Activated CD8-positive, alpha-beta memory T cell treated with anti-CD3 and anti-CD28 coated beads, Interleukin-2, amount 50 U/mL, for 48 hours (primary cell): ENCODE measurements around the gene KCNN2.
"Not testable (repeated sequence)": the region's sequence is repeated elsewhere in the genome, so short reads cannot be mapped to it uniquely, and the experiment has no call there.

Experiments used
- DNase-seq: peaks from one replicate; pipeline ENCODE4 v3.0.0-alpha.2; 2020

The KCNN2 gene

DNA sequence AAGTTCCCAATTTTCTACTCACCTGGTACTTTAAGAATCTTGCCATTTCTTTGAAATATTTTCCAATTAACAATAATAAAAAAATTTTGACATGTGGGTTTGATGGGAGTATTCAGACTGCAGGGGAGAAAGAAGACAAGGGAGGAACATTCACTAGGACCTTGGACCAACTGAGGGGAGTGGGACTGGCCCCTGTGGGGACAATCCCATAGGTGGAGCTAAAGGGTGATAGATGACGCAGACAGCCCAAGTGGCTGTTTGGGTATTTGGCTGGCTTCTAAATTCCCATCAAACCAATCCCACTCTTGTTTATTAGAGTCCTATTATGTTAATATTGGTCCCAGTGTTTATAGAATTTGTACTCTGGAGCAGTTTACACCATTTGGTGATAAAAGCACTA is 65.3 kb downstream of the KCNN2 start:
- no peak for DNase-seq

GRCh38 chr5:114430532-114430931 is 68.7 kb downstream of the KCNN2 start:
- DNase-seq: no peak

DNA sequence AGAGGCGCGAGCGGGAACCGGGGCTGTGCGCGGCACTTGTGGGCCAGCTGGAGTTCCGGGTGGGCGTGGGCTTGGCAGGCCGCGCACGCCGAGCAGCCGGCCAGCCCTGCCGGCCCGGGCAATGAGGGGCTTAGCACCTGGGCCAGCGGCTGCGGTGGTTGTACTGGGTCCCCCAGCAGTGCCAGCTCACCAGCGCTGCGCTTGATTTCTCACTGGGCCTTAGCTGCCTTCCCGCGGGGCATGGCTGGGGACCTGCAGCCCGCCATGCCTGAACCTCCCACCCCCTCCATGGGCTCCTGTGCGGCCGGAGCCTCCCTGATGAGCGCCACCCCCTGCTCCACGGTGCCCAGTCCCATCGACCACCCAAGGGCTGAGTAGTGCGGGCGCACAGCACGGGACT is 70.8 kb downstream of the KCNN2 start:
- not testable (repeated sequence) for DNase-seq

DNA sequence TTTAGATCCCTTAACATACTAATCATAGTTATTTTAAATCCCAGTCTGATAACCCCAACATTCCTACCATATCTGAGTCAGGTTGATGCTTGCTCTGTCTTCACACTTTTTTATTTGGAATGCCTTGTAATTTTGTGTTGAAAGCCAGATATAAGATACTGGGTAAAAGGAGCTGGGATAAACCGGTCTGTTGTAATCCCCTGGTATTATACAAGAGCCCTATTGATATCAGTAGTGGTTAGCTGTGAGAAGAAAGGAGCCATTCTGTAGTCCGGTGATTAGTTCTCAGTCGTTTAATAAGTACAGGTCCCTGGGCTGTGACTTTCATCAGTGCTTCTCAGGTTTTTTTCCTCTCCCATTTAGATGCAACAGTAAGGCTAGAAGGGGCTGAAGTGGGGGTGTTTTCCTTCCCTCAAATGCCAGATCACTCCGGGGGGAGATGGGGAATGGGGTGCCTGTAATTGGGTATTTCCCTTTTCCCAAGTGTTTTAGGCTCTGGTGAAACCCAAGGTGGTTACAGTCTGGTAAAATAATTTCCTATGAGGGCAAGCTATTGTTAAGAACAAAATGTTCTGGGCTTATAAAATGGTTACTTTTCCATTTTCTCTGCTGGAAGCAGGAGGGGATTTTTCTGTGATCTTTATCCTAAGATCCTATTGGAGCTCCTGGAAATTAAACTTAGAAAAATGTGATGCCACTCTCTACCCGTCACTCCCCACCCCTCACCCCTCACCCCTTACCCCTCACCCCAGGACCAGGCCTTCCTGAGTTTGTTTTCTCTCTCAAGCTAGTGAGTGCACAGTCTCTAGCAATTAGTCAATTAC is 72.7 kb downstream of the KCNN2 start:
- no peak for DNase-seq

GRCh38 chr5:114435220-114435481 is 73.3 kb downstream of the KCNN2 start:
- DNase-seq: no peak

DNA sequence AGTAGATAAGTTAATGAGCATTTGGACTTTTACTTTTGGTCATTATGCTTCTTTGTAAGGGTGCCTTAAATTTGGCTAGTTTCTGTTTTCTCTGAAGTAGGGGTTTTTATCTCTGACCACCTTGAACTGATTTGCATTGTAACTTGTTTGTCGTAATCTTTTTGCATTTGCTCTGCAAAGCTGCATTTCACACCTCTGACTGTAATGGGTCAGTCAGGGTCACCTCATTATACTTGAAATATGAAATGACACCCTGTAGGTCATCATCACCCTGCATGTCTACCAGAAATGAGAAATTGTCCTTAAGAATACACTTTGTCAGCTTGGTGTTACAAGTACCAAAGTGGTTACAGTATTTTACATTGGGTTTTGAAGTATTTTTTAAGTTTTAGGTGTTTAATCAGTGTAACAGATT is 74.0 kb downstream of the KCNN2 start:
- no peak for DNase-seq

DNA sequence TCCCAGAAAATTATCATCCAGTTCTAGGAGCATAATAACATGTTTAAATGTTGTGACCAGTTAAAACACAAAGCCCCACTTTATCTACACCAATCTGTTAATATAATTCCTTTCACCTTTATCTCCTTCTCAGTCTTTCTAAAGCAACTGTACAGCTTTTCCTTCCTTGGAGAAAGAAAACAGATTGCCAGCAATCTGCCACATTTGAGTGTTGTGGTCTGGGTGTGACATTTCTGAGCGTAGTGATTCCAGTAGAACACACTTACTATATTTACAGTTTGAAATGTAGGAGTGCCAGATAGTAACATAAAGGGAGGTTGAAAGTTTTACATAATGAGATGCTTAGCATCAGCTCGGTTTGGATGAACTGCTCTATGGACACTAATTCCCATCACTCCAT is 76.1 kb downstream of the KCNN2 start:
- no peak for DNase-seq

DNA sequence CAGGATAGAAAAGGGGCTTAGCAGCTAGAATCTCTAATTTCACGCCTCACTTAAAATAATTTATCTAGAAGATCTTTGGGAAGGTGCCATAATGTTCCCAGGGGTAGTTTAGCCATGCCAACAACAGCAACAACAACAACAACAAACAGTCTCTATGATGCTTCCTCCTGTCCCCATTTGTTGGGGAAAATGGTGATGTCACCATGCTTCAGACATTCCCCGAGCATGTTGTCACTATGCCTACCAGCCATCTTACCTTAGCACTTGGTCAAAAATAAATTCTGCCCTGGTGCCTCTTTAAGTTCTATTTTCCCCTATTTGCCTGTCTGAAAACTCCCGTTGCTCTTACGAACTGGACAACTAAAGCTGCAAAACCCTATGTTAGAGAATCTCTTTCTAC is 76.6 kb downstream of the KCNN2 start:
- no peak for DNase-seq

- no peak for DNase-seq
Observed at GRCh38 chr5:114447084-114447773, 85.4 kb downstream of the KCNN2 start.

GRCh38 chr5:114448481-114448880 is 86.6 kb downstream of the KCNN2 start:
- DNase-seq: no peak

DNA sequence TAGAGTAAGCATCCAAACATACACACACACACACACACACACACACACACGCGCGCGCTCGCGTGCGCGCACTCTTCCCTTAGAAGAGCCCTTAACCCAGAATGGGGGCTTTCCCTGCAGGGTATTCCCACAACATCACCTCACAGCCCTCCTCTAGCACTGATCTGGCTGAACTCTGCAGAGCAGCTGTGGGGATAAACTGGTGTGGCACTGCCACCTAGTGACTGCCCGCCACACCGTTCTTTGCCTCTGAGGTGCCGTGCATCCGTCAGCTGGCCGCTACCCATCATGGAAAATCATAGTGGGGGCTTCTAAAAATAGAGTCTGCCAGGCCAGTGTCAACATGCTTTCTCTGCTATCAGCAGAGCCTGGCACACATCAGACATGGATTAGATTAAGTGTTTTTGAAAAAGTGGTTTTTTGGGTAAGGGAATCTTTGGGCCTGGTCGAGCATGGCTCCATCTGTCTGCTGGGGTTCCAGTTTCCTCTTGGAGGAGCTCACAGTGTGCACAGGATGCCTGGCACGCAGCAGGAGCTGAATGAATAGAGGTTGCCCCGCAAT is 88.1 kb downstream of the KCNN2 start:
- DNase-seq: peak; percentile 61

DNA sequence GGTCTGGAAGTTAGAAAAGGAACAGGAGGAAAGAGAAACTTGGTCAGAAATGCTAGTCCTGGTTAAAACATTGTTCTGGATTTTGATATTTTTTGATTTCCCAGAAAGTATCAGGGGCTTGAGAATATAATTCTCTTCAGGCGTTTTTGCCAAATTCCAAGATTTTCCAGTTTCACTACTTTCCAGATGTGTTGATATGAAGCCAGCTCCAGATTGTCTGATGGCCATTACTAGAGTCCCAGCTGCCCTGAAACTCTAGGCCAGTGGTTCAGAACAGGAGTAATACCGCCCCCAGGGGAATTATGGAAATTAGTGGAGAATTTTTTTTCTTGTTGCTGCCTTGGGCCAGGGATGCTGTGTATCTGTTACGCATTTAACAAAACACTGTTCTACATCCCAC is 88.6 kb downstream of the KCNN2 start:
- no peak for DNase-seq

- no peak for DNase-seq
Observed at GRCh38 chr5:114458726-114459125, 96.9 kb downstream of the KCNN2 start.

DNA sequence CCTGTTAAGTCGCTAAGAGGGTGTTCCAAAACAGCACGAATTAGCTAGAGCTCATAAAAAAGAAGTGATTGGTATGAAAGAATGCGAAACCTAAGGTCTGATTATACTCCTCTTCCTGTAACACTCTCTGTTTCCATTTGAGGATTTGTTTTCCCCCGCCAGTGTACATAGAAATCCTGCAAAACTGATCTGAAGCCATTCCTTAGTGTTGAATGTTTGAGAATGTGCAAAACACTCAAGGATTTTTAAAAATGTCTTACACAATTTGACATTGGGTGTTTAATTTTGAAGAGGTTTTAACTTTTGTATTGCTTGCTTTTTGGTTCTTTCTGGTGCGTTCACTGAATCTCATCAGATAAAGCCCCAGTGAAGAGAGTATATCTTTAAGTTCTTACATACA is 105.3 kb downstream of the KCNN2 start:
- no peak for DNase-seq

GRCh38 chr5:114467729-114468128 is 105.9 kb downstream of the KCNN2 start:
- DNase-seq: no peak

DNA sequence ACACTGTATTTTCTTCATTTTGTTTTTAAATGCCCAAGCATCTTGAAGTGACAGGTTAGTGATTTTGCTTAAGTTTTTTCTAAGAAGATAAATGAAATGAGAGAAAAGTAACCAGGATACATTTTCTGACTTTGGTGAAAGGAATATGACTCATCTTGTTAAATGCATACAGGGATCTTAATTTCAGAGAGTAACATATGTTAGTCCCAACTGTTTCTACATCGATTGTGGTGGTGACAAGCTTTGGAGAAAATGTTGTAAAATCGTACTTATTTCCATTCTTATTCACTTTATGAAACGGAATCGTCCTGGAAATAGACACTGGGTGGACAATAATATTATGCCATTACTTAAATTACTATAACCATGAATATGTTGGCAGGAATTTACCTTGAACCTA is 107.5 kb downstream of the KCNN2 start:
- DNase-seq: no peak

DNA sequence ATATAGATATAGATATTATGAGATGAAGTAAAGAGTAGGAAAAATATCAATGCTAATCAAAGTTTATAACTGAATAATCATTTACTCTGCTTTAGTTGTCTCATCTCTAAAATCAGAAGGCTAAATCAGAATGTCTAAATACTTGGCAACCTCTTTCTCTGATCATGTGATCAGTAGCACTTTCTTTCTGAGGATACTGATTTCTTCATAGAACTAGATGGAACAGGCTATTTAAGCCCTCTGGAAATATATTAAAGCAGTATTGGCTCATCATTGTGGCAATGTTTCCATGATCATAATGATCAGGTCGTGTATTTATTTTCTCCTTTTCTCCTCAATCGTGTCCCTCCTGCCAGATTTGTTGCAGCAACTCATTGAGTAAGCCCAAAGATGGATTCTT is 109.7 kb downstream of the KCNN2 start:
- DNase-seq: no peak

GRCh38 chr5:114473541-114473940 is 111.7 kb downstream of the KCNN2 start:
- no peak for DNase-seq

- no peak for DNase-seq
Observed at GRCh38 chr5:114477816-114478334, 116.0 kb downstream of the KCNN2 start.

DNA sequence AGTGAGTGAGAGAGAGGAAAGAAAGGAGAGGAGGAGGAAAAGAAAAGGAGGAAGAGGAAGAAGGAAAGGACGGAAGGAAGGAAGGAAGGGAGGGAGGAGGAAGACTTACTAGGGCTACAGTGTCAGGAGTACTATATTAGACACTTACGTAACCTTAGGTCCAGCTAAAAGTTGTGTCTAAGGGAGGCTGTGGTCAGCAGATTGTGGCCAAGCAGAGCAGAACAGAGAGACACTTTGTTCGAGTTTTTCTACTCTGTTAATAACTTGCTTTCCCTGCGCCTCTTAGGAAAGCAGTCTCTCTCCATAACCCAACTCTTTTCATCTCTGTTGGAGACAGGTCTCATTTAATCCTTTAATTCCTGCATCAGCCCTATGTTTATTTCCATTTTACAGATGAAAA is 138.9 kb downstream of the KCNN2 start:
- DNase-seq: no peak

- DNase-seq: no peak
Observed at GRCh38 chr5:114504560-114504959, 142.7 kb downstream of the KCNN2 start.

DNA sequence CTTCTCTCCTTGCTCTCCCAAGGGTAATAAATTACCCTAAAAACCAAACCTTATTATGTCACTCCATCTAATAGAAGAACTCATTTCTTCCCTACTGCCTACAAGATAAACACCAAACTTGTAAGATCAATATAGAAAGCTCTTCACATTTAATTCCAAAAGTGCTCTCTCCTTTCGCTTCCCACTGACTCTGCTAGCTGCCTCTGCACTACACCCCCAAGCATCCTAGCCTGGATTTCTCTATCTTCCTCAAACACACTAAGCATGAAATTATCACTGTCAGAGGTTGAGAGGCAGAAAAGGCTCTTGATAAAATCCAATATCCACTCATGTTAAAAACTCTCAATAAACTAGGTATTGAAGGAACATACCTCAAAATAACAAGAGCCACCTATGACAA is 162.4 kb downstream of the KCNN2 start:
- DNase-seq: no peak

GRCh38 chr5:114544561-114544960 is 182.7 kb downstream of the KCNN2 start:
- DNase-seq: no peak
